Aorta (tissue), 5 donors: ENCODE data around the gene SIRPD. TPM values are rescaled to one million over a fixed set of nuclear protein-coding genes. Genes with fewer than 3 reads are reported as not detected.
"Not testable (repeated sequence)": the region's sequence is repeated elsewhere in the genome, so short reads cannot be mapped to it uniquely, and the experiment has no call there.

Source experiments
- ATAC-seq: fragments of 200-7000 bp; cut with Tn5 transposase; one replicate; pipeline ENCODE4 v1.9.1; 2022; ENCODE audit warnings: moderate library complexity; ENCODE audit not compliant: low FRiP score
- DNase-seq, 2 donors: peaks; one replicate each; pipeline ENCODE4 v3.0.0-alpha.2; 2020
- H3K27ac ChIP-seq, 2 donors: one replicate each; pipeline ENCODE4 v1.5.1; 2013; ENCODE audit warnings: low read length in 2 of 2, mild to moderate bottlenecking in 2 of 2, moderate library complexity in 2 of 2, control low read depth in 1 of 2, inconsistent platforms in 1 of 2, low read depth in 1 of 2
- H3K27me3 ChIP-seq, 2 donors: one replicate each; pipeline ENCODE4 v1.6.1; 2013; ENCODE audit warnings: control low read depth in 1 of 2, low read length in 1 of 2, mild to moderate bottlenecking in 1 of 2, moderate library complexity in 1 of 2; ENCODE audit not compliant: insufficient read depth in 2 of 2, control insufficient read depth in 1 of 2
- H3K36me3 ChIP-seq, 2 donors: one replicate each; pipeline ENCODE4 v1.6.1; 2013; ENCODE audit warnings: control low read depth in 1 of 2, low read length in 1 of 2, mild to moderate bottlenecking in 1 of 2; ENCODE audit not compliant: insufficient read depth in 2 of 2, control insufficient read depth in 1 of 2
- H3K4me1 ChIP-seq, 2 donors: one replicate each; pipeline ENCODE4 v1.6.1; 2013; ENCODE audit warnings: low read length in 2 of 2, control low read depth in 1 of 2, mild to moderate bottlenecking in 1 of 2, moderate library complexity in 1 of 2; ENCODE audit not compliant: insufficient read depth in 2 of 2, control insufficient read depth in 1 of 2
- H3K4me3 ChIP-seq, 2 donors: one replicate each; pipeline ENCODE4 v1.5.1; 2013; ENCODE audit warnings: low read length in 2 of 2, control low read depth in 1 of 2, mild to moderate bottlenecking in 1 of 2
- H3K9me3 ChIP-seq: one replicate; pipeline ENCODE4 v1.6.1; 2013; ENCODE audit warnings: mild to moderate bottlenecking, low read length; ENCODE audit not compliant: control insufficient read depth
- WGBS, 2 donors: extraction: QIAGEN DNeasy Blood & Tissue Kit; methylation state at CpG; one replicate each; pipeline ENCODE4 v1.1.7; 2013; 5-methylcytosine and 5-hydroxymethylcytosine counted together
- intact Hi-C, 2 donors: fragments of 100-400 bp; cut with DNase I; formaldehyde crosslinking; loops; one replicate each; pipeline versions ENCODE4 v1.14.2 to v1.15.0; 2022
- polyA plus RNA-seq, 2 donors: library from polyadenylated mRNA; stranded (reverse); fragments of 200-250 nt; gene quantifications; one replicate each; pipeline ENCODE4 v1.2.3, GENCODE V29; 2013
- total RNA-seq, 2 donors: library from RNA; stranded (reverse); fragmentation: NEBNext Ultra II Directional; extraction: Animal tissue kit (Norgen Biotek cat#: 25700); gene quantifications; one replicate each; pipeline ENCODE4 v1.2.1, GENCODE V29; 2021
- donor health status: healthy with polysubstance abuse.
- donor health status: Bipolar disorder and iron deficiency.
- donor health status: DM: no; HTN: no; CAD: no.
- donor health status: DM: no; HTN: no; CAD: no.
- donor health status: DM: yes; HTN: yes; CAD: no.

SIRPD gene
- total and polyA plus RNA-seq, 4 donors: 0.30 to 0.42 TPM; not detected in 2

DNA sequence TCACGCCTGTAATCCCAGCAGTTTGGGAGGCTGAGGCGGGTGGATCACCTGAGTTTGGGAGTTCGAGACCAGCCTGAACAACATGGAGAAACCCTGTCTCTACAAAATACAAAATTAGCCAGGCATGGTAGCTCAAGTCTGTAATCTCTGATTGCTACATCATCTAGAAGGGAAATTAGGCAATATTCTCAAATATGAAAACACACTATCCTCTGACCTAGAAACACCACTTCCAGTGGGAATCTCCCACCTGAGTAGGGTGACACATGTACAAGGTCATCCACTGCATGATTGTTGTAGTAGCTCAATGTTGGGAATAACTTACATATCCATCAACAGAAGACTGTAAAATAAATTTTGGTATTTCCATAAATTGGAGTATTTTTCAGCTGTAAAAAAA lies 19.1 kb upstream of the SIRPD start:
- intact Hi-C loops: no loop called here
- ATAC-seq (no peak), DNase-seq (no peak)
- H3K9me3 ChIP-seq: no peaks in the 10 kb centered on the region
- no peak overlapping the region for H3K4me3 ChIP-seq
- no peaks in the 10 kb centered on the region for H3K27me3 ChIP-seq
- H3K4me1 ChIP-seq: no peaks in the 10 kb centered on the region
- 79 to 81% methylated on average over 3 of the region's 3 CpGs for WGBS, 2 donors
- H3K27ac ChIP-seq: no peak overlapping the region
- H3K36me3 ChIP-seq: no peaks in the 10 kb centered on the region

DNA sequence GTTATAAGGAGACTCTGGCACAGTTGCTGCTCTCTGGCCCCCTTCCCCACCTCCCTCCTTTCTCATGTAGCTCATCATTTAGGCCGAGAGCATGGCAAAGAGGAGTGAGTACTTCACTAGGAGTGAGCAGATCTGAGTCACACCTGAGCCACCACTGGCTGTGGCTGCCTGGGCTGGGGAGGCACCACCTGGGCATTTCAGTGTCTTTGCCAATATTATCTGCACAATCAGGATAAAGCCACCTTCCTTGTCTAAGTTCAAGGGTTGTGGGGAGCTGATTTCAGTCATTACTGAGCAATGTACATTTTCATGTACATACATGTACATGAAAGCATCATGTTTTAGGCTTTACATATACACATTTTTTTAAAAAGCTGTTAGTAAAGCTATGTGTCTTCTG lies 18.5 kb upstream of the SIRPD start:
- H3K9me3 ChIP-seq, intact Hi-C loops, DNase-seq, H3K27ac ChIP-seq, H3K4me3 ChIP-seq, H3K27me3 ChIP-seq, H3K4me1 ChIP-seq, H3K36me3 ChIP-seq, ATAC-seq: not testable (repeated sequence)
- 83% methylated on average over 1 of the region's 1 CpG; no CpG with 5 or more reads in 1 of the 2 donors for WGBS, 2 donors

- WGBS, 2 donors: 82 to 85% methylated on average over 8 of the region's 8 CpGs
- H3K36me3 ChIP-seq, H3K27me3 ChIP-seq, H3K4me1 ChIP-seq, DNase-seq, H3K27ac ChIP-seq, ATAC-seq, intact Hi-C loops, H3K4me3 ChIP-seq, H3K9me3 ChIP-seq: not testable (repeated sequence)
Measured at GRCh38 chr20:1571583-1571982, 14.1 kb upstream of the SIRPD start.

DNA sequence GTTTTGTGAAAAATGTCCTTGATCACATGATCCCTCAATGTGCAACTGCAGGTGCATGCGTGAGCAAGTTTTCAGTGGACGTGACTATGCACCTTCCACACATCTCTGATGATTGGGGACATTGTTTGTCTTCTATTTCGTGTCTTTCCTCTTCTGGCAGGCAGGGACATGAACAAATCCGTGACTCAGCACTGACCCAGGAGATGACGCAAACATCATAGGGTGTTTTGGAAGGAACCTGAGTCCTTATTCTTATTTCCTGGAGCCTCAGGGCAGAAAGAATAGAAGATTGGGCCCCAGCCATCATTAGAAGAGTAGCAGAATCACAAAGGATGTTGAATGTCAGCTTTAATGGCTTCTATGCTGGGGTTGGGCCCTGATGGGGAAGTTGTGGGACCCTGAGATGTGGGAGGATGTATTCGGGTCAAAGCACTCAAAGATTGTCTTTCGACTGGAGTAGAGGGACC lies 11.9 kb upstream of the SIRPD start:
- intact Hi-C loops: loop anchor here in 1 of 2 donors (10.0 kb wide), 1 partner anchor 65 kb away; no protein-coding TSS in a partner anchor
- Histone ChIP-seq H3K27ac (no peak overlapping the region), H3K36me3 (no peaks in the 10 kb centered on the region), H3K4me1 (no peaks in the 10 kb centered on the region), H3K4me3 (no peak overlapping the region), H3K9me3 (peaks cover 3% of the 10 kb centered on the region), H3K27me3 (peaks cover 0 to 2% of the 10 kb centered on the region in 2 donors)
- ATAC-seq (no peak), DNase-seq (peak in 1 of 2 donors; percentile 54)
- 69 to 72% methylated on average over 7 of the region's 7 CpGs for WGBS, 2 donors

GRCh38 chr20:1568163-1568490 lies 10.6 kb upstream of the SIRPD start:
- H3K4me3 ChIP-seq: no peak overlapping the region
- peaks cover 0 to 2% of the 10 kb centered on the region in 2 donors for H3K27me3 ChIP-seq
- intact Hi-C loops: loop anchor here in 1 of 2 donors (10.0 kb wide), 1 partner anchor 67 kb away; no protein-coding TSS in a partner anchor
- ATAC-seq (no peak), DNase-seq (no peak)
- H3K27ac ChIP-seq: no peak overlapping the region
- H3K9me3 ChIP-seq: peaks cover 3% of the 10 kb centered on the region
- no peaks in the 10 kb centered on the region for H3K36me3 ChIP-seq
- H3K4me1 ChIP-seq: no peaks in the 10 kb centered on the region
- 75 to 95% methylated on average over 1 of the region's 1 CpG for WGBS, 2 donors

GRCh38 chr20:1567392-1568162 lies 10.1 kb upstream of the SIRPD start:
- H3K4me3 ChIP-seq: no peak overlapping the region
- H3K27me3 ChIP-seq: peaks cover 0 to 2% of the 10 kb centered on the region in 2 donors
- ATAC-seq (no peak), DNase-seq (no peak)
- H3K27ac ChIP-seq: no peak overlapping the region
- H3K36me3 ChIP-seq: no peaks in the 10 kb centered on the region
- WGBS, 2 donors: 70 to 73% methylated on average over 6 of the region's 6 CpGs
- no peaks in the 10 kb centered on the region for H3K4me1 ChIP-seq
- H3K9me3 ChIP-seq: peaks cover 3% of the 10 kb centered on the region
- intact Hi-C loops: loop anchor here in 1 of 2 donors (10.0 kb wide), 1 partner anchor 67 kb away; no protein-coding TSS in a partner anchor

DNA sequence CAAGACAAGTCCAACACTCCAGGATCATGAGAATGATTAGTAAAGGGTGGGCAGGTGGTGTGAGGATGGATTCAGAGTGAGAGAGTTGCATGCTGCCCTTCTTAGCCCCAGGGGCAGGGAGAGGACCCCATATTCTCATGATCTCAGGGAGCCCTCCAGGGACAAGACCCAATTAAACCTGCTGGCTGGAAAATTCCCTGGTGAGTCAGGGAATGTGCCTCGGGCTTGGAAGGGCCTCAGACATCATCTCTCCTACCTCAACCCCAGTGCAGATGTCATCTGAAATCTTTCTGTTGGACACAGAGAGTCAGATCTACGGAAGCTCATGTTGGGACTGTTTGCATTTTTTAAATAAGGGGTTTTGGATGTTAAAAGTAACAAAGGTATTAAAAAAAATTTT lies 9.2 kb upstream of the SIRPD start:
- intact Hi-C loops: loop anchor here in 1 of 2 donors (10.0 kb wide), 1 partner anchor 68 kb away; no protein-coding TSS in a partner anchor
- no peak for ATAC-seq

GRCh38 chr20:1565461-1565860 lies 8.0 kb upstream of the SIRPD start:
- no peak overlapping the region for H3K4me3 ChIP-seq
- 68 to 73% methylated on average over 2 of the region's 2 CpGs for WGBS, 2 donors
- peaks cover 0 to 2% of the 10 kb centered on the region in 2 donors for H3K27me3 ChIP-seq
- ATAC-seq (no peak), DNase-seq (no peak)
- no peak overlapping the region for H3K27ac ChIP-seq
- H3K36me3 ChIP-seq: no peaks in the 10 kb centered on the region
- H3K4me1 ChIP-seq: no peaks in the 10 kb centered on the region
- peaks cover 4% of the 10 kb centered on the region for H3K9me3 ChIP-seq
- intact Hi-C loops: loop anchor here in 1 of 2 donors (10.0 kb wide), 1 partner anchor 69 kb away; no protein-coding TSS in a partner anchor

More for the DNA sequence above, 9.2 kb upstream of the SIRPD start:
- Histone ChIP-seq H3K9me3 (peaks cover 3% of the 10 kb centered on the region), H3K27me3 (peaks cover 0 to 2% of the 10 kb centered on the region in 2 donors), H3K36me3 (no peaks in the 10 kb centered on the region), H3K4me1 (no peaks in the 10 kb centered on the region), H3K4me3 (no peak overlapping the region), H3K27ac (no peak overlapping the region)
- DNase-seq: no peak
- 63 to 70% methylated on average over 2 of the region's 2 CpGs for WGBS, 2 donors

DNA sequence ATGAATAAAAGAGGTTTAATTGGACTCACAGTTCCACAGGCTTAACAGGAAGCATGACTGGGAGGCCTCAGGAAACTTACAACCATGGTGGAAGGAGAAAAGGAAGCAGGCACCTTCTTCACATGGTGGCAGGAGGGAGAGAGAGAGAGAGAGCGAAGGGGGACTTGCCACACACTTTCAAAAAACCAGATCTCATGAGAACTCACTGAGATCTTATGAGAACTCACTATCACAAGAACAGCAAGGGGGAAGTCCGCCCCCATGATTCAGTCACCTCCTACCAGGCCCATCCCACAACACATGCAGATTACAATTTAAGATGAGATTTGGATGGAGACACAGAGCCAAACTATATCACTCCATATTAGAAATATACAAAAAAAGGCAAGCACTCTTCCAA lies 6.1 kb upstream of the SIRPD start:
- intact Hi-C loops: loop anchor here in 1 of 2 donors (10.0 kb wide), 1 partner anchor 71 kb away; no protein-coding TSS in a partner anchor
- H3K9me3 ChIP-seq: peaks cover 4% of the 10 kb centered on the region
- WGBS, 2 donors: 82 to 89% methylated on average over 2 of the region's 2 CpGs
- DNase-seq: no peak
- no peaks in the 10 kb centered on the region for H3K4me1 ChIP-seq
- no peaks in the 10 kb centered on the region for H3K36me3 ChIP-seq
- no peak for ATAC-seq
- peaks cover 0 to 2% of the 10 kb centered on the region in 2 donors for H3K27me3 ChIP-seq
- no peak overlapping the region for H3K27ac ChIP-seq
- no peak overlapping the region for H3K4me3 ChIP-seq
